ENCODE measurements around the gene GPR162.

The GPR162 gene

GRCh38 chr12:6834254-6834653 lies 12.6 kb downstream of the GPR162 start:
- H3K4me3 ChIP-seq (replicated peaks in 1 of 2; ENCODE audit: low read depth in 2 of 2, low read length in 2 of 2) = no peak overlapping the region
- DNase-seq (ENCODE audit: low read depth in 2 of 2) = no peak
- TF ChIP-seq, protein P1, sequence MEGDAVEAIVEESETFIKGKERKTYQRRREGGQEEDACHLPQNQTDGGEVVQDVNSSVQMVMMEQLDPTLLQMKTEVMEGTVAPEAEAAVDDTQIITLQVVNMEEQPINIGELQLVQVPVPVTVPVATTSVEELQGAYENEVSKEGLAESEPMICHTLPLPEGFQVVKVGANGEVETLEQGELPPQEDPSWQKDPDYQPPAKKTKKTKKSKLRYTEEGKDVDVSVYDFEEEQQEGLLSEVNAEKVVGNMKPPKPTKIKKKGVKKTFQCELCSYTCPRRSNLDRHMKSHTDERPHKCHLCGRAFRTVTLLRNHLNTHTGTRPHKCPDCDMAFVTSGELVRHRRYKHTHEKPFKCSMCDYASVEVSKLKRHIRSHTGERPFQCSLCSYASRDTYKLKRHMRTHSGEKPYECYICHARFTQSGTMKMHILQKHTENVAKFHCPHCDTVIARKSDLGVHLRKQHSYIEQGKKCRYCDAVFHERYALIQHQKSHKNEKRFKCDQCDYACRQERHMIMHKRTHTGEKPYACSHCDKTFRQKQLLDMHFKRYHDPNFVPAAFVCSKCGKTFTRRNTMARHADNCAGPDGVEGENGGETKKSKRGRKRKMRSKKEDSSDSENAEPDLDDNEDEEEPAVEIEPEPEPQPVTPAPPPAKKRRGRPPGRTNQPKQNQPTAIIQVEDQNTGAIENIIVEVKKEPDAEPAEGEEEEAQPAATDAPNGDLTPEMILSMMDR (IDR thresholded peaks at IDR 0.05; ENCODE audit: low read depth, low read length) = no peak

DNA sequence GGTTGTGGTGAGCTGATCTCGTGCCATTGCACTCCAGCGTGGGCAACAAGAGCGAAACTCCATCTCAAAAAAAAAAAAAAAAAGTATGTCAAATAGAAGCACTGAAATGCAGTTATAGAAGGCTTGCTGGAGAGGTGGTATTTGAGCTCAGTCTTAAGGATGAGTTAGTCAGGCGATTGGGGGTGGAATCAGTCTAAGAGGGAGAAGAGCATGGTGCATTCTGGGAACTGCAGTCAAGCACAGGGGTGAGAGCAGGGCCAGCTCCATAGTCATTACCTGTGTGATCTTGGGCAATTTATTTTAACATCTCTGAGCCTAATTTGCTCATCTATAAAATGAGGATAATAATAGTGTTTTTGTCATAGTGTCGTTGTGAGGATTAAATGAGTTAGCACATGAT lies 13.3 kb downstream of the GPR162 start:
- TF ChIP-seq, protein P1 (IDR thresholded peaks at IDR 0.05; ENCODE audit: low read depth, low read length) = no peak

DNA sequence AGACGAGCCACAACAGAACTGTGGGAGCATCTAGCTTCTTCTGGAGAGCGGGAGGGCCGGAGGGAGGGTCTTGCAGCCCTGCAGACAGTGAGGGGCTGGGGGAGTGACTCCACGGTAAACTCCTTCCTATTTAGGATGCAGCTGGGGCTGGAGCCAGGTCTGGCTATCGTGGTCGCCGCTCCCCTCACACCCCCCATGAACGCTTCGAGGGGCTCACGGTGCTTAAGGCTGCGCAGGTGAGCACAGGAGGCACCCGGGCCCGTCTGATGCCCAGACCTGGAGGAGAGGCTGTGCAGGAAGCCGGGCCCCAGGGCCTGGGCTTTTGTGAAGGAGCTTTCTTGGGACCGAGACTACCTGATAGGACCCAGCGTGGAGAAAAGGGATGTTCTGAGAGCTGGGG lies 15.2 kb downstream of the GPR162 start:
- no peak for DNase-seq (ENCODE audit: low read depth in 2 of 2)
- TF ChIP-seq, protein P1 (IDR thresholded peaks at IDR 0.05; ENCODE audit: low read depth, low read length) = no peak
- H3K4me3 ChIP-seq (replicated peaks in 1 of 2; ENCODE audit: low read depth in 2 of 2, low read length in 2 of 2) = no peak overlapping the region

More for the DNA sequence above, 13.3 kb downstream of the GPR162 start:
- no peak overlapping the region for H3K4me3 ChIP-seq (replicated peaks in 1 of 2; ENCODE audit: low read depth in 2 of 2, low read length in 2 of 2)
- DNase-seq (ENCODE audit: low read depth in 2 of 2) = no peak

GRCh38 chr12:6837370-6838060 lies 15.9 kb downstream of the GPR162 start:
- DNase-seq (ENCODE audit: low read depth in 2 of 2) = no peak
- H3K4me3 ChIP-seq (replicated peaks in 1 of 2; ENCODE audit: low read depth in 2 of 2, low read length in 2 of 2) = no peak overlapping the region

GRCh38 chr12:6838854-6839253 lies 17.2 kb downstream of the GPR162 start:
- TF ChIP-seq, protein P1 (IDR thresholded peaks at IDR 0.05; ENCODE audit: low read depth, low read length) = no peak
- no peak overlapping the region for H3K4me3 ChIP-seq (replicated peaks in 1 of 2; ENCODE audit: low read depth in 2 of 2, low read length in 2 of 2)

More at GRCh38 chr12:6837370-6838060, 15.9 kb downstream of the GPR162 start:
- TF ChIP-seq, protein P1 (IDR thresholded peaks at IDR 0.05; ENCODE audit: low read depth, low read length) = no peak

GRCh38 chr12:6839482-6840201 lies 18.0 kb downstream of the GPR162 start:
- TF ChIP-seq, protein P1 (IDR thresholded peaks at IDR 0.05; ENCODE audit: low read depth, low read length) = no peak
- no peak for DNase-seq (ENCODE audit: low read depth in 2 of 2)
- H3K4me3 ChIP-seq (replicated peaks in 1 of 2; ENCODE audit: low read depth in 2 of 2, low read length in 2 of 2) = no peak overlapping the region

More at GRCh38 chr12:6838854-6839253, 17.2 kb downstream of the GPR162 start:
- no peak for DNase-seq (ENCODE audit: low read depth in 2 of 2)
